Mesothelial cell of epicardium (in vitro differentiated cells): ENCODE results near the gene OR12D1. TPM values are rescaled to one million over a fixed set of nuclear protein-coding genes. Genes with fewer than 3 reads are reported as not detected.

Source experiments
- DNase-seq, 2 experiments: peaks; one replicate each; pipeline ENCODE4 v3.0.0; 2021; ENCODE audit warnings: low spot score in 2 of 2; ENCODE audit not compliant: unreplicated experiment in 2 of 2
- H3K27ac Mint-ChIP-seq: 2 replicates; pipeline ENCODE4 v1.8.0; 2021; ENCODE audit warnings: mixed read lengths
- H3K27me3 Mint-ChIP-seq: 2 replicates; pipeline ENCODE4 v1.8.0; 2021; ENCODE audit warnings: low read depth, mixed read lengths
- H3K36me3 Mint-ChIP-seq: 2 replicates; pipeline ENCODE4 v1.8.0; 2021; ENCODE audit warnings: mixed read lengths
- H3K4me1 Mint-ChIP-seq: 2 replicates; pipeline ENCODE4 v1.8.0; 2021; ENCODE audit warnings: mixed read lengths
- H3K4me3 Mint-ChIP-seq: 2 replicates; pipeline ENCODE4 v1.8.0; 2021; ENCODE audit warnings: mild to moderate bottlenecking, moderate library complexity, mixed read lengths
- H3K9me3 Mint-ChIP-seq: 2 replicates; pipeline ENCODE4 v1.8.0; 2021; ENCODE audit warnings: mixed read lengths
- total RNA-seq: library from RNA; stranded (reverse); gene quantifications from 3 replicates; pipeline ENCODE4 v1.2.1, GENCODE V29; 2021
- TF ChIP-seq, protein P1 (sequence below): fragments of 200-600 bp; sonication (generic); IDR thresholded peaks from one replicate; pipeline ENCODE4 v1.5.0; 2021; ENCODE audit warnings: antibody characterized with exemption; ENCODE audit not compliant: unreplicated experiment

The OR12D1 gene
- total RNA-seq, 1 donor from 2014 or later, result not detected

DNA sequence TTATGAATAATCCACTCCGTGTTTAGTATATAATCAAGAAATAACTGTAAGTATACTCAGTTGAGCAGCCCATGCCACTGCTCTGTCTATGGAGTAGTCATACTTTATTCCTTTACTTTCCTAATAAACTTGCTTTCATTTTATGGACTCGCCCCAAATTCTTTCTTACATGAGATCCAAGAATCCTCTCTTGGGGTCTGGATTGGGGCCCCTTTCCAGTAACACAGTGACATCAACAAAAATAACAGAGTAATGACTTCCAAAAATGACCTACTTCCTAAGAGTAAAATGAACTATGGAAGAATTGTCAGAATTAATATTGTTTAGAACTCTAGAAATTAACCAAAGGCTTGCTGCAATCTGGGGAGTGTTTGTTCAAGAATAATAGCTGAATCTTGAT is 51.1 kb downstream of the OR12D1 start:
- TF ChIP-seq, protein P1, sequence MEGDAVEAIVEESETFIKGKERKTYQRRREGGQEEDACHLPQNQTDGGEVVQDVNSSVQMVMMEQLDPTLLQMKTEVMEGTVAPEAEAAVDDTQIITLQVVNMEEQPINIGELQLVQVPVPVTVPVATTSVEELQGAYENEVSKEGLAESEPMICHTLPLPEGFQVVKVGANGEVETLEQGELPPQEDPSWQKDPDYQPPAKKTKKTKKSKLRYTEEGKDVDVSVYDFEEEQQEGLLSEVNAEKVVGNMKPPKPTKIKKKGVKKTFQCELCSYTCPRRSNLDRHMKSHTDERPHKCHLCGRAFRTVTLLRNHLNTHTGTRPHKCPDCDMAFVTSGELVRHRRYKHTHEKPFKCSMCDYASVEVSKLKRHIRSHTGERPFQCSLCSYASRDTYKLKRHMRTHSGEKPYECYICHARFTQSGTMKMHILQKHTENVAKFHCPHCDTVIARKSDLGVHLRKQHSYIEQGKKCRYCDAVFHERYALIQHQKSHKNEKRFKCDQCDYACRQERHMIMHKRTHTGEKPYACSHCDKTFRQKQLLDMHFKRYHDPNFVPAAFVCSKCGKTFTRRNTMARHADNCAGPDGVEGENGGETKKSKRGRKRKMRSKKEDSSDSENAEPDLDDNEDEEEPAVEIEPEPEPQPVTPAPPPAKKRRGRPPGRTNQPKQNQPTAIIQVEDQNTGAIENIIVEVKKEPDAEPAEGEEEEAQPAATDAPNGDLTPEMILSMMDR, result no peak
- H3K4me3 Mint-ChIP-seq, result no peak overlapping the region
- no peaks in the 10 kb centered on the region for H3K36me3 Mint-ChIP-seq
- no peak overlapping the region for H3K27ac Mint-ChIP-seq
- no peaks in the 10 kb centered on the region for H3K9me3 Mint-ChIP-seq
- peaks cover 26% of the 10 kb centered on the region for H3K27me3 Mint-ChIP-seq
- no peak for DNase-seq
- H3K4me1 Mint-ChIP-seq, result no peaks in the 10 kb centered on the region

DNA sequence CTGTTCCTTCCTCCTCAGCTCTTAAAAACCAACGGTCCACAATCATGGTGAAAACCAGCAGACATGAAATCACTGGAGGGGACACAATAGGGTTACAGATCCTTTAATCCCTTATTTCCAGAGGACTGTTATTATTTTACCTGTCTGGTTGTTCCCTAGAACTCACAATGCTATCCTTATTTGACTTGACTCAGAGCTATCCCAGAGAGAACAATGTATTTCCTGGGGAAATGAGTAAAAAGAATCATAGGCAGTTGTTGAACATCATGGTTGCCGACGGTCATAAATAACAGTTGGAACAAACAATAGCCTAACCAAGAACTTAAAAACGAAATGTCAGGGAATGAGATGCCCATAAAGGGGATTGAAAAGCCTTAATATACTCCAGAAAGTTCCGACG is 51.5 kb downstream of the OR12D1 start:
- TF ChIP-seq, protein P1, result no peak
- Mint-ChIP-seq H3K4me1 (no peaks in the 10 kb centered on the region), H3K9me3 (no peaks in the 10 kb centered on the region), H3K27ac (no peak overlapping the region), H3K36me3 (no peaks in the 10 kb centered on the region), H3K4me3 (no peak overlapping the region), H3K27me3 (peaks cover 24% of the 10 kb centered on the region)
- no peak for DNase-seq

Other genes starting within 250 kb of the OR12D1 start
- gene OR2J2, start 244.0 kb upstream of the OR12D1 start, total RNA-seq, result not detected in 3 replicates
- gene OR14J1, start 113.2 kb upstream of the OR12D1 start, total RNA-seq, result not detected in 3 replicates
- gene OR5V1, start 46.1 kb upstream of the OR12D1 start, total RNA-seq, result not detected in 3 replicates
- gene OR12D3, start 39.6 kb upstream of the OR12D1 start, total RNA-seq, result not detected in 3 replicates
- gene OR12D2, start 19.3 kb upstream of the OR12D1 start, total RNA-seq, result not detected in 3 replicates
- gene OR10C1, start 24.4 kb downstream of the OR12D1 start, total RNA-seq, result not detected in 3 replicates
- gene OR11A1, start 42.1 kb downstream of the OR12D1 start, total RNA-seq, result not detected in 3 replicates
- gene OR2H1, start 42.2 kb downstream of the OR12D1 start, total RNA-seq, result not detected in 3 replicates
- not detected in 3 replicates for gene MAS1L, start 73.0 kb downstream of the OR12D1 start, total RNA-seq
- gene UBD, start 144.8 kb downstream of the OR12D1 start, total RNA-seq, result 0.47 to 0.50 TPM (median 0.49 TPM) in 3 replicates
- not detected in 3 replicates for gene OR2H2, start 170.2 kb downstream of the OR12D1 start, total RNA-seq
- gene GABBR1, start 218.3 kb downstream of the OR12D1 start, total RNA-seq, result 130 to 138 TPM (median 134 TPM) in 3 replicates
- 0.65 to 1.4 TPM (median 0.82 TPM) in 3 replicates for gene MOG, start 242.2 kb downstream of the OR12D1 start, total RNA-seq